Peyer's patch (tissue), 4 donors: Measurements from ENCODE around the gene TRA2A.

Source experiments
- POLR2A ChIP-seq, 2 donors: fragments of 450-650 bp; IDR thresholded peaks; one replicate each; pipeline ENCODE4 v1.5.1; 2017; ENCODE audit warnings: antibody characterized with exemption in 2 of 2, mild to moderate bottlenecking in 2 of 2, moderate library complexity in 2 of 2
- TF ChIP-seq, protein P1 (sequence below), 6 experiments: fragments of 450-650 bp in 4 of 6; fragments of 200-600 bp in 2 of 6; sonication (generic) in 1 of 6; IDR thresholded peaks; one replicate each; pipeline ENCODE4 v1.5.1; 2017 to 2019; ENCODE audit warnings: antibody characterized with exemption in 6 of 6, mild to moderate bottlenecking in 3 of 6, moderate library complexity in 1 of 6

DNA sequence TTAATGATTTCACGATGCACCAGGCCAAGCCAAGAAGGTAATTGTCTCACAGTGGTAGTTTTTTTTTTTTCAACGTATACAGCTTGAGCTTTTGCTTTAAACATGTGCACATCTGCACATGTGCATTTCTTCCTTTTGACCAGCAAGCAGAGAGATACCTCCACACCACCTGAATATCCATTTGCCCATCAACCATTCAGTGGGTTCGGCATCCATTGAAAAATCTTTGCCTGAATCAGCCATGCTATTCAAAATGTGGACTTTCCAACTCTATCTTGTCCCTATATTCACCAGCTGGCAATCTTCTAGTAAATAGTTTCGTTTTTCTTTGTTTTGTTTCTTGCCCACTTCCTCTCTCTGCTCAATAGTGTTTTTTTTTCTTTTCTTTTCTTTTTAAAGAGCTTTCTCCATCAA lies 7.7 kb upstream of the TRA2A start:
- TF ChIP-seq, protein P1, sequence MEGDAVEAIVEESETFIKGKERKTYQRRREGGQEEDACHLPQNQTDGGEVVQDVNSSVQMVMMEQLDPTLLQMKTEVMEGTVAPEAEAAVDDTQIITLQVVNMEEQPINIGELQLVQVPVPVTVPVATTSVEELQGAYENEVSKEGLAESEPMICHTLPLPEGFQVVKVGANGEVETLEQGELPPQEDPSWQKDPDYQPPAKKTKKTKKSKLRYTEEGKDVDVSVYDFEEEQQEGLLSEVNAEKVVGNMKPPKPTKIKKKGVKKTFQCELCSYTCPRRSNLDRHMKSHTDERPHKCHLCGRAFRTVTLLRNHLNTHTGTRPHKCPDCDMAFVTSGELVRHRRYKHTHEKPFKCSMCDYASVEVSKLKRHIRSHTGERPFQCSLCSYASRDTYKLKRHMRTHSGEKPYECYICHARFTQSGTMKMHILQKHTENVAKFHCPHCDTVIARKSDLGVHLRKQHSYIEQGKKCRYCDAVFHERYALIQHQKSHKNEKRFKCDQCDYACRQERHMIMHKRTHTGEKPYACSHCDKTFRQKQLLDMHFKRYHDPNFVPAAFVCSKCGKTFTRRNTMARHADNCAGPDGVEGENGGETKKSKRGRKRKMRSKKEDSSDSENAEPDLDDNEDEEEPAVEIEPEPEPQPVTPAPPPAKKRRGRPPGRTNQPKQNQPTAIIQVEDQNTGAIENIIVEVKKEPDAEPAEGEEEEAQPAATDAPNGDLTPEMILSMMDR (IDR thresholded peaks at IDR 0.05), result no peak
- TF ChIP-seq POLR2A (IDR thresholded peaks at IDR 0.05), result no peak
